Measurements from ENCODE around the gene KIAA1217.

- TF ChIP-seq, protein P1, sequence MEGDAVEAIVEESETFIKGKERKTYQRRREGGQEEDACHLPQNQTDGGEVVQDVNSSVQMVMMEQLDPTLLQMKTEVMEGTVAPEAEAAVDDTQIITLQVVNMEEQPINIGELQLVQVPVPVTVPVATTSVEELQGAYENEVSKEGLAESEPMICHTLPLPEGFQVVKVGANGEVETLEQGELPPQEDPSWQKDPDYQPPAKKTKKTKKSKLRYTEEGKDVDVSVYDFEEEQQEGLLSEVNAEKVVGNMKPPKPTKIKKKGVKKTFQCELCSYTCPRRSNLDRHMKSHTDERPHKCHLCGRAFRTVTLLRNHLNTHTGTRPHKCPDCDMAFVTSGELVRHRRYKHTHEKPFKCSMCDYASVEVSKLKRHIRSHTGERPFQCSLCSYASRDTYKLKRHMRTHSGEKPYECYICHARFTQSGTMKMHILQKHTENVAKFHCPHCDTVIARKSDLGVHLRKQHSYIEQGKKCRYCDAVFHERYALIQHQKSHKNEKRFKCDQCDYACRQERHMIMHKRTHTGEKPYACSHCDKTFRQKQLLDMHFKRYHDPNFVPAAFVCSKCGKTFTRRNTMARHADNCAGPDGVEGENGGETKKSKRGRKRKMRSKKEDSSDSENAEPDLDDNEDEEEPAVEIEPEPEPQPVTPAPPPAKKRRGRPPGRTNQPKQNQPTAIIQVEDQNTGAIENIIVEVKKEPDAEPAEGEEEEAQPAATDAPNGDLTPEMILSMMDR (IDR thresholded peaks at IDR 0.05): no peak
- TF ChIP-seq POLR2A (IDR thresholded peaks at IDR 0.05): no peak
These were observed 942 bp upstream of the KIAA1217 start for GRCh38 chr10:24207781-24208611.
